B cell (primary cell): ENCODE results near the gene CDC42.

Experiments used
- CTCF ChIP-seq: fragments of 200-600 bp; IDR thresholded peaks from one replicate; pipeline ENCODE4 v1.8.0; 2022; ENCODE audit warnings: antibody characterized with exemption, mild to moderate bottlenecking
- EZH2 ChIP-seq: IDR thresholded peaks from 2 replicates; pipeline ENCODE4 v1.6.1; 2012; ENCODE audit warnings: borderline replicate concordance, low read depth, mild to moderate bottlenecking, moderate library complexity, low read length; ENCODE audit not compliant: insufficient read depth, poor library complexity, severe bottlenecking

GRCh38 chr1:22044690-22045420 is 7.7 kb upstream of the CDC42 start:
- TF ChIP-seq CTCF (no peak), EZH2 (no peak)
